ENCODE data around the gene KIAA2012.
"Not testable (repeated sequence)": the region's sequence is repeated elsewhere in the genome, so short reads cannot be mapped to it uniquely, and the experiment has no call there.

Gene KIAA2012

DNA sequence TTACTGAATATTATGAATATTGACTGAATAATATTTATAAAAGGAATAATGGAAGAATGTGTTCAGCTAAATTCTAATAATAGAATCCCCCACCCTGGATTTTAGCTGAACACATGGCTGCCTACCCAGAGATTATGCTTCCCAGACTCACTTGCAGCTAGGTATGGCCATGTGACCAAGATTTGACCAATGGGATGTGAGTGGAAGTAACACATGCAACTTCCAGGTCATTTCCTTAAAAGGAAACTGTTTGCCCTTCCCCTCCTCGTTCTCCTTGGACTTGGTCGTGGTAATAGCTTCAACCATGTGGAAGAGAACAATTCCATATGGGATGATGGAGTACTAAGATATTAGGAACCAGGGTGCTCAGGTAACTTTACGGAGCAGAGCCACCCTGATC lies 47.8 kb downstream of the KIAA2012 start:
- no peak for DNase-seq

GRCh38 chr2:202121532-202122162 lies 48.6 kb downstream of the KIAA2012 start:
- no peak for DNase-seq

GRCh38 chr2:202122163-202122540 lies 49.1 kb downstream of the KIAA2012 start:
- DNase-seq, result no peak

DNA sequence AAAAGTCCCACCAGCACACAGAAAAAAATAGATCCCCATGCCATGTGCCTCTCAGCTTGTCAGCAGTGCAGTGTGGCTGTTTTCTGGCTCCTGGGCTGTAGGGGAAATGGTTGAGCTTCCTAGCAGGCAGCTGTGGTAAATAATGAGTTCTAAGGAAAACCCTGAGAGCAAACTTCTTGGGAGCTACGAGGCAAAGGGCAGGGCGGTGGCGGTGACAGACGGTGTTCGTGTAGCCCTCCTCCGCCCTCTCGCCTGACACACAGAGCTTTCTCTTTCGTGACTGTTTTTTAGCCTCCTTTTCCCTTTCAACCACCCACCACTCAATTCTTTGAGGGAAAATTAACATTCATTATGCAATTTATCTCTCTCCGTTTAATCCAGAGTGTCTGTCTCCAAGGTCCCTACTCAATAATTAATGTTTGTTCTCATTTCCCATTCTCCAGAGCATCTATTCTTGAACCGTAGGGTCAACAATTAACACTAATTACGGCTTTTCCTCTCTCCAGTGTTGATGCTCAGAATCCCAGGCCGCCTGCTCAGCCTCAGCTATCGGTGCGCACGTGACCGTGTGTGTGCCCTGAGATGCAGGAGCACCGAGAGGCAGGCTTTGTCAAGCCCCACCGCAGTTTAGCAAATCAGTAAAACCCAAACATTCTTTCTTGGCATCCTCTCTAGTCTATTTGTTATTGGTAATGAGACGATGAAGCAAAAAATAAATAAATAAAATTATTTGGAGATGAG lies 50.1 kb downstream of the KIAA2012 start:
- no peak for DNase-seq

GRCh38 chr2:202124286-202124685 lies 51.2 kb downstream of the KIAA2012 start:
- DNase-seq, result no peak

DNA sequence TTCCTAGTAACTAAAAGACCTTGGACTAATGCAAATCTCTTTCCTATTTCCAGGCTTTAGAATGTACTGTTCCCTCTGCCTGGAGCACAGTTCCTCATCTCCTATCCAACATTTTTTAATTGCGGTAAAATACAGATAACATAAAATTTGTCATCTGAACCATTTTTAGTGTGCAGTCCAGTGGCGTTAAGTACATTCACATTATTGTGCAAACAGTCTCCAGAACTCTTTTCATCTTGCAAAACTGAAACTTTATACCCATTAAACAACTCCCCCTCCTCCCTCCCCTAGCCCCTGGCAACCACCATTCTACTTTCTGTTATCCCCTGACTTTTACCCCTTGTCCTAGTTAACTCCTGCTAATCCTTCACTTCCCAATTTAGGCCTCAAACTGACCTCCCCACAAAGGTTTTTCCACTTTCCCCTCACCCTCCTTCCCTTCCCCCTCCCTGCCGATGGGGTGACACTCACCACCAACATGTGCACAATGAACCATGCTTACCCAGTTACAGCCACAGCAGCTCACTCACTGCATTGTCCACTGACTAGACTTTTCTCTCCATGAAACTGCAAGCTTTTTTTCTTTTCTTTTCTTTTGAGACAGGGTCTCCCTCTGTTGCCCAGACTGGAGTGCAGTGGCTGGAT lies 54.8 kb downstream of the KIAA2012 start:
- DNase-seq, result no peak

DNA sequence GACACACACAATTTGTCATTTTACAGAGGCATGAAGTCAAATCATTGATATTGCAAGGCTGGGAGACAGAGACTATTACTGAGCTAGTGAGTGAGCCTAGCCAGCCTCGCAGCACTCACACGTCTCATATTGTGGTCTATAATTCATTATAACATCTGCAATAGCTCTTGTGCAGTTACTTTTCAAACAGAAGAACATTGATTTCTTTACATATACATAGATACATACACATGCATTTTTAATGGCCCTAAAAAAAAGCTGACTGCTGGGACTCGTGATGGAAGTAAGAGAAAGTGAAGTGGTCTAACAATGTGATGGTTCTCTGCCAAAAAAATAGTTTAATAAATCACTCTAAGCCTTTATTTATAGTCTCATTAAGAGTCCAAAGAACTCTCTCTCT lies 56.8 kb downstream of the KIAA2012 start:
- DNase-seq, result no peak

- DNase-seq, result no peak
Observed at GRCh38 chr2:202133200-202133908, 60.3 kb downstream of the KIAA2012 start.

GRCh38 chr2:202133909-202134265 lies 60.8 kb downstream of the KIAA2012 start:
- DNase-seq, result no peak

DNA sequence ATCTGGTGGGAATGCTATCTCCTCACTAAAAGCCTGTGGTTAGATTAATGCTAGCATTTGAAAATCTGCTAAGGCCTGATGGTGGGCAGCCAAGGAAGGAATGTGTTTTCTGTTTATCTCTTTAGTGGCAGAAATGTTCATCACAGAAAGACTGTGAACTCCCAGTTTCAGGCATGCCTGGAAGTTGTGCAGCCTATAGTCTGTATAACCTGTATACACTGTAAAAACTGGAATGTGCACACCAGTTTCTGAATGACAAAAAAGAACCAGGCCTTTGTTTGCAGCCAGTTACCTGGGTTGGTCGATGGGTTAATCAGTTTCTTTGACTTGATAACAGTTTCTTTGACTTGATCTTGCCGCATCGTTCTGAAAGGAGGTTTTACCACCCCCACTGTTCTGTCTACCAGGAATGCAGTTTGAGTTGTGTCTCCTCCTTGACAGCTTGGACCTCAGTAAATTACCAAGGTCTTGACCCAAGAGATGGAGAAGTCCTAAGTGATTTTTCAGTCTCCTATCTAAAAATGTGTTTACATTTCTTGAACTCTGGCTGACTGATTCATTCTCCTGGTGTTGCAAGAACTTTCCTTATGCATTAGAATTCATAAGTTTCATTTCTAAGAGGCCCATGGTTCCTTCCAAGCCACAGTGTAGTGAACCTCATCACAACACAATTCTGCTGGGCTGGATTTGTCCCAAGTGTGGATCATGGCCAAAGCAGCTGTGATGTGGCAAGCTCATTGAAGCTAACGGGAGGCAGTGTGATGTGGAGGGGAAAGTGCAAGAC lies 62.2 kb downstream of the KIAA2012 start:
- DNase-seq, result no peak

GRCh38 chr2:202136039-202136438 lies 63.0 kb downstream of the KIAA2012 start:
- not testable (repeated sequence) for DNase-seq

- DNase-seq, result no peak
Observed at GRCh38 chr2:202136526-202136925, 63.5 kb downstream of the KIAA2012 start.

GRCh38 chr2:202140522-202141252 lies 67.6 kb downstream of the KIAA2012 start:
- no peak for DNase-seq

DNA sequence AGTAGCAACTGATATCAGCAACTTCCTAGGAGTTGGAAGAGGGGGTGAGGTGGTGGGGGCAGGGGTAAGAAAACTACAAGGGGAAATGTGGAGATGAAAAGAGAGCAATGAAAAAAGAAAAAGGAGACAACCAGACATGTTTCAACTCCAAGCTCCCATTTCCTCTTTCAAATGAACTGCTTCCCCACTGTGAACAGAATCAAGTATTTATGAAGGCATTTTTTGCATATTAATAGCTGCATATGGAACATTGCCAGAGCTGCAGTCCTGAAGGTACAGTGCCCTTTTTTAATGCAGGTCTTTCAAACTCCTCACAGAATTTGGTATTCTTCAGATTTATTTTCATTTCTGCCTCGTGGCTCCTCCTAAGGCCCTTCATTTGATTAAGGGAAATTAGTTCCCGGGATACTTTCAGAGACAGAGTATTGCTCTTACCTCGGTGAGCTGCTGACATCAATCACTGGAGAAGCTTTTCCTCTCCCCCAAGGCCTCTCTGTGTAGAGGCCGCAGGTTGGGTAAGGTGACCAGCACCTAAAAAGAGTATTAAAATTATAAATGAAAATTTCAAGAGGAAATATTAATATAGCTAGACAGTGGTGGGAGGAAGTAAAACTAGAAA lies 68.4 kb downstream of the KIAA2012 start:
- DNase-seq, result no peak

GRCh38 chr2:202142540-202142939 lies 69.5 kb downstream of the KIAA2012 start:
- no peak for DNase-seq

DNA sequence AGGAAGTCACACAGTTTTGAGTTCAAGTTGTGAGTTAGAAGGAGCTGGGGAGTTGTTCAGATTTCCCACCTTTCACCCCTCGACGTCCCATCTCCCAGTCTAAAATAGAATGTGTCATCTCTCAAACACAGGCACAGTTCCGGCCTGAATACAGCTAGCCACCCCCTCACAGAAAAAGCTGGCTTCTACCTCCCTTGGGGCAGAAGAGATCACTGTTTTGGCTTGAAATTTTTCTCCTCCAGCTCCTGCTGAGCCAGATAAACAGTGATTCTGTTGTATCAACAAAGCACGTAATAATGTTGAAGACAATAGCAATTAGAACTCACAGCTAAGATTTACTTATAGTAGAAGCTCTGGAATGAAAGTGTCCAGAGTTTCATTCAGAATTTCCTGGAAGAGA lies 74.7 kb downstream of the KIAA2012 start:
- DNase-seq, result no peak

DNA sequence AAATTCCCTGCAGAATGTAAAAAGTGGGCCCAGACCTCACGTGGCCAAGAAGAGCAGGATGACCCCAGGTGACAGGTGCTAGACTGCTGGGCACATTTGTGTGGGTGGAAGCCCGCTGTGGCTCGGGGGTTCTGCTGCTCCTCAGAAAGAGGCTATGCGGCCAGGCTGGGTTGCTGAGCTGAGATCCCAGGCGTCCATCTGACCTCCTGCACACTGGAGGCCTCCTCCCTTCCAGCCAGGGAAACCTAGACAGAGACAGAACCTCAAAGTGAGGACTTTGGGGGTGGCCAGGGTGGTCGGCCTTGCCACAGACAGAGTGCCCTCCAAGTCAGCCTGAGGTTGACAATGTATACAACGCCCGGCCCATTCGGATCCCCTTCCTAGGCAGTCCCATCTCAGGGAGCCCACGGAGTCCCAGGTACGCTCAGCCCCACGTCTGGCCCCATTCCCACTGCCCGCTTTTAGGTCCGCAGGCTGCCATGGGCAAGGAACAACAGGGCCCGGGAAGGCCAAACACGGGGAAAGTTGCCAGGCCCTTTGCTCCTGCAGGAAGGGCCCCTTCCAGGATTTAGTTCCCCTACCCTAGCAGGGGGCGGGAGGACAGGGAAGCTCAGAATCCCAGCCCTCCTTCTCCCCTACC lies 75.6 kb downstream of the KIAA2012 start:
- DNase-seq, result no peak

GRCh38 chr2:202149155-202149762 lies 76.2 kb downstream of the KIAA2012 start:
- DNase-seq, result no peak

DNA sequence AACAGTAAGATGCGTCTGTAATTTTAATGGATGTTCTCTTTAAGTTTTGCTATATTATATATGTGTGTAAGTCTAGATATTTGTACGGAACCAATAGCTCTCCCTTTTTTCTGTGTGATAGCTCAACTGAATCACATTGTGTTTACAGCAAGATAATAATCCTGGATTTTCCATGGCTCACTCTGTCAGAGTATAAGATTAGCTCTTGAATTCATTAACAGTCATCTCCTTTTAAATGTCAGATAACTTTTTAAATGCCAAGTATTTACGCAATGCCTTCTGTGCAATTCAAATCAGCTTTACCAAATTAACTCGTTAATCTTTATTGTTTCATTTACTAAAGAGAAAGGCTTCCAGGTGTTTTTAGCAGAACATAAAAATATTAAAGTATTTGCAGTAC lies 76.9 kb downstream of the KIAA2012 start:
- no peak for DNase-seq

GRCh38 chr2:202152104-202152715 lies 79.2 kb downstream of the KIAA2012 start:
- no peak for DNase-seq
